Fibroblast of lung (primary cell): ENCODE data around the gene PYHIN1. TPM values are rescaled to one million over a fixed set of nuclear protein-coding genes. Genes with fewer than 3 reads are reported as not detected.

Experiments
- DNase-seq, 2 donors: peaks; one replicate each; pipeline versions ENCODE4 v3.0.0 to v3.0.0-alpha.2; 2010; ENCODE audit warnings: low read depth in 2 of 2
- H2AFZ ChIP-seq: 2 replicates; pipeline ENCODE4 v1.5.1; 2012; ENCODE audit warnings: low read length, control low read depth, inconsistent platforms
- H3K27ac ChIP-seq: 2 replicates; pipeline ENCODE4 v1.5.1; 2011; ENCODE audit warnings: low read length, control low read depth; ENCODE audit not compliant: insufficient read depth
- H3K27me3 ChIP-seq: 2 replicates; pipeline ENCODE4 v1.5.1; 2011; ENCODE audit warnings: mild to moderate bottlenecking, low read length; ENCODE audit not compliant: control insufficient read depth, insufficient read depth
- H3K36me3 ChIP-seq: 2 replicates; pipeline ENCODE4 v1.5.1; 2011; ENCODE audit warnings: low read length; ENCODE audit not compliant: control insufficient read depth, insufficient read depth
- H3K4me1 ChIP-seq: 2 replicates; pipeline ENCODE4 v1.5.1; 2011; ENCODE audit warnings: low read length; ENCODE audit not compliant: control insufficient read depth, insufficient read depth; ENCODE audit errors: extremely low read depth
- H3K4me2 ChIP-seq: 2 replicates; pipeline ENCODE4 v1.5.1; 2011; ENCODE audit warnings: low read length, control low read depth; ENCODE audit not compliant: insufficient read depth; ENCODE audit errors: extremely low read depth
- H3K4me3 ChIP-seq, 4 experiments: fragments of 200-600 bp in 1 of 4; sonication (generic) in 1 of 4; replicated peaks in 1 of 4; 2 replicates each; pipeline ENCODE4 v1.5.1; 2011 to 2016; ENCODE audit warnings: low read length in 4 of 4, low read depth in 3 of 4, mild to moderate bottlenecking in 3 of 4, control low read depth in 2 of 4, inconsistent platforms in 1 of 4, mixed read lengths in 1 of 4; ENCODE audit not compliant: insufficient read depth in 1 of 4; ENCODE audit errors: control extremely low read depth in 1 of 4
- H3K79me2 ChIP-seq: 2 replicates; pipeline ENCODE4 v1.5.1; 2012; ENCODE audit warnings: mild to moderate bottlenecking, low read length, inconsistent platforms; ENCODE audit not compliant: control insufficient read depth, insufficient read depth
- H3K9ac ChIP-seq: 2 replicates; pipeline ENCODE4 v1.5.1; 2011; ENCODE audit warnings: mild to moderate bottlenecking, low read length, control low read depth; ENCODE audit not compliant: insufficient read depth
- H3K9me3 ChIP-seq: 2 replicates; pipeline ENCODE4 v1.5.1; 2012; ENCODE audit warnings: low read depth, low read length; ENCODE audit not compliant: control insufficient read depth, insufficient read depth
- H4K20me1 ChIP-seq: 2 replicates; pipeline ENCODE4 v1.5.1; 2011; ENCODE audit warnings: low read length; ENCODE audit not compliant: control insufficient read depth, insufficient read depth; ENCODE audit errors: extremely low read depth
- CTCF ChIP-seq, 2 donors: IDR thresholded peaks in 1 of 2; conservative IDR thresholded peaks in 1 of 2; 1 replicate in 1 of 2; 2 replicates in 1 of 2; pipeline ENCODE4 v1.5.1; 2011 to 2012; ENCODE audit warnings: low read length in 2 of 2, control low read depth in 1 of 2, inconsistent platforms in 1 of 2, low read depth in 1 of 2, mild to moderate bottlenecking in 1 of 2
- EZH2 ChIP-seq: IDR thresholded peaks from 2 replicates; pipeline ENCODE4 v1.5.1; 2012; ENCODE audit warnings: low read length, control low read depth, mild to moderate bottlenecking; ENCODE audit errors: missing control alignments
- polyA plus RNA-seq, 2 donors: library from polyadenylated mRNA; depleted of rRNA in 1 of 2; stranded (reverse) in 1 of 2; unstranded in 1 of 2; fragments of >200 nt; gene quantifications; 2 replicates each; pipeline ENCODE4 v1.2.1, GENCODE V29; 2011 to 2012; ENCODE audit warnings: missing spikeins in 1 of 2
- total RNA-seq: library from RNA; depleted of rRNA; stranded (reverse); fragments of >200 nt; gene quantifications from 2 replicates; pipeline ENCODE4 v1.2.1, GENCODE V29; 2014

Gene PYHIN1
- total and polyA plus RNA-seq, 2 donors (not counting 1 experiment from before 2014, with no cell fraction given), result not detected

- DNase-seq, result no peak
- H3K27ac ChIP-seq, result no peak overlapping the region
- H3K9me3 ChIP-seq, result no peaks in the 10 kb centered on the region
- H3K79me2 ChIP-seq, result no peaks in the 10 kb centered on the region
- H4K20me1 ChIP-seq, result no peaks in the 10 kb centered on the region
- no peaks in the 10 kb centered on the region for H3K4me1 ChIP-seq
- no peak overlapping the region for H2AFZ ChIP-seq
- no peaks in the 10 kb centered on the region for H3K36me3 ChIP-seq
- TF ChIP-seq EZH2 (no peak), CTCF (conservative IDR thresholded peaks at IDR 0.05 in 1 of 2, IDR thresholded peaks at IDR 0.05 in 1 of 2; ENCODE audit: low read depth in 1 of 2, low read length in 2 of 2) (no peak)
- H3K9ac ChIP-seq, result no peak overlapping the region
- H3K4me2 ChIP-seq, result no peak overlapping the region
- no peak overlapping the region for H3K4me3 ChIP-seq
- H3K27me3 ChIP-seq, result no peaks in the 10 kb centered on the region
Observed at GRCh38 chr1:158989424-158989823, 58.1 kb downstream of the PYHIN1 start.

- H4K20me1 ChIP-seq, result no peaks in the 10 kb centered on the region
- H3K4me3 ChIP-seq, result no peak overlapping the region
- no peak overlapping the region for H2AFZ ChIP-seq
- H3K27ac ChIP-seq, result no peak overlapping the region
- TF ChIP-seq CTCF (conservative IDR thresholded peaks at IDR 0.05 in 1 of 2, IDR thresholded peaks at IDR 0.05 in 1 of 2; ENCODE audit: low read depth in 1 of 2, low read length in 2 of 2) (no peak), EZH2 (no peak)
- no peaks in the 10 kb centered on the region for H3K9me3 ChIP-seq
- DNase-seq, result no peak
- no peaks in the 10 kb centered on the region for H3K4me1 ChIP-seq
- H3K4me2 ChIP-seq, result no peak overlapping the region
- H3K79me2 ChIP-seq, result no peaks in the 10 kb centered on the region
- H3K27me3 ChIP-seq, result no peaks in the 10 kb centered on the region
- no peaks in the 10 kb centered on the region for H3K36me3 ChIP-seq
- no peak overlapping the region for H3K9ac ChIP-seq
Observed at GRCh38 chr1:158992787-158993312, 61.5 kb downstream of the PYHIN1 start.

GRCh38 chr1:158996998-158997397 lies 65.6 kb downstream of the PYHIN1 start:
- H2AFZ ChIP-seq, result no peak overlapping the region
- no peak for DNase-seq
- H3K4me2 ChIP-seq, result no peak overlapping the region
- TF ChIP-seq CTCF (conservative IDR thresholded peaks at IDR 0.05 in 1 of 2, IDR thresholded peaks at IDR 0.05 in 1 of 2; ENCODE audit: low read depth in 1 of 2, low read length in 2 of 2), result no peak
- no peak for TF ChIP-seq EZH2
- no peaks in the 10 kb centered on the region for H3K9me3 ChIP-seq
- H3K9ac ChIP-seq, result no peak overlapping the region
- no peaks in the 10 kb centered on the region for H4K20me1 ChIP-seq
- peaks cover 8% of the 10 kb centered on the region for H3K4me1 ChIP-seq
- H3K36me3 ChIP-seq, result no peaks in the 10 kb centered on the region
- H3K27ac ChIP-seq, result no peak overlapping the region
- H3K27me3 ChIP-seq, result no peaks in the 10 kb centered on the region
- no peaks in the 10 kb centered on the region for H3K79me2 ChIP-seq
- no peak overlapping the region for H3K4me3 ChIP-seq
